Naive thymus-derived CD8-positive, alpha-beta T cell (primary cell): ENCODE data around the gene OR4C6. TPM values are rescaled to one million over a fixed set of nuclear protein-coding genes. Genes with fewer than 3 reads are reported as not detected.

ENCODE experiments used
- ATAC-seq, 2 donors: fragments of 150-1000 bp; cut with Tn5 transposase in 1 of 2; sonication (Bioruptor Pico), chemical (Tn5 transposase) in 1 of 2; 1 replicate in 1 of 2; 2 replicates in 1 of 2; pipeline ENCODE4 v1.10.0; 2021; ENCODE audit warnings: mild to moderate bottlenecking in 2 of 2, moderate library complexity in 2 of 2
- POLR2A ChIA-PET: fragments of 350-600 bp; sonication (Branson Sonifier 250); formaldehyde crosslinking; loops from one replicate; lab custom pipeline; 2021; ENCODE audit warnings: antibody characterized with exemption; lab: Charles Lee
- DNase-seq, 10 donors: peaks; one replicate each; pipeline versions ENCODE4 v3.0.0 to v3.0.0-alpha.2; 2020 to 2022
- H3K27ac Mint-ChIP-seq, 10 donors: one replicate each; pipeline ENCODE4 v1.8.0; 2020 to 2022; ENCODE audit warnings: mild to moderate bottlenecking in 10 of 10, mixed read lengths in 10 of 10, moderate library complexity in 4 of 10, inconsistent platforms in 1 of 10
- H3K27me3 Mint-ChIP-seq, 5 donors: one replicate each; pipeline ENCODE4 v1.8.0; 2021 to 2022; ENCODE audit warnings: mixed read lengths in 5 of 5
- H3K36me3 Mint-ChIP-seq, 3 donors: one replicate each; pipeline ENCODE4 v1.8.0; 2020 to 2022; ENCODE audit warnings: mixed read lengths in 3 of 3, mild to moderate bottlenecking in 2 of 3, inconsistent platforms in 1 of 3
- H3K4me1 Mint-ChIP-seq, 4 donors: one replicate each; pipeline ENCODE4 v1.8.0; 2021 to 2022; ENCODE audit warnings: mixed read lengths in 4 of 4
- H3K4me3 Mint-ChIP-seq, 10 donors: one replicate each; pipeline ENCODE4 v1.8.0; 2020 to 2022; ENCODE audit warnings: mild to moderate bottlenecking in 10 of 10, mixed read lengths in 10 of 10, moderate library complexity in 6 of 10, inconsistent platforms in 1 of 10
- H3K9me3 Mint-ChIP-seq, 9 donors: one replicate each; pipeline ENCODE4 v1.8.0; 2020 to 2022; ENCODE audit warnings: mixed read lengths in 9 of 9, mild to moderate bottlenecking in 3 of 9, inconsistent platforms in 1 of 9, moderate library complexity in 1 of 9
- polyA plus RNA-seq, 3 donors: library from polyadenylated mRNA; unstranded; fragments of 300-500 nt; fragmentation: Illumina TruSeq; gene quantifications; one replicate each; pipeline ENCODE4 v1.2.3, GENCODE V29; 2021
- total RNA-seq, 8 experiments: library from RNA in 2 of 8; stranded (reverse) in 2 of 8; gene quantifications; one replicate each; pipeline ENCODE4 v1.2.3 and lab custom pipeline; 2021 to 2026

OR4C6 gene
- total and polyA plus RNA-seq, 5 experiments from 2014 or later, result not detected

GRCh38 chr11:55714982-55715888 is 53.2 kb downstream of the OR4C6 start:
- peaks cover under 1 to 9% (median 6%) of the 10 kb centered on the region in 9 donors for H3K9me3 Mint-ChIP-seq
- no peak overlapping the region for H3K4me3 Mint-ChIP-seq
- H3K27ac Mint-ChIP-seq, result no peak overlapping the region
- DNase-seq, result no peak
- H3K27me3 Mint-ChIP-seq, result no peaks in the 10 kb centered on the region
- no peak for ATAC-seq
- no peaks in the 10 kb centered on the region for H3K36me3 Mint-ChIP-seq
- H3K4me1 Mint-ChIP-seq, result no peaks in the 10 kb centered on the region
- POLR2A ChIA-PET, result no interaction called here

Other genes with a start within 250 kb of the OR4C6 start
- gene OR4C15, start 107.7 kb upstream of the OR4C6 start, total RNA-seq, result not detected
- not detected for gene OR4C15, start 107.7 kb upstream of the OR4C6 start, polyA plus RNA-seq
- not detected for gene OR4C16, start 90.1 kb upstream of the OR4C6 start, total RNA-seq
- not detected for gene OR4C16, start 90.1 kb upstream of the OR4C6 start, polyA plus RNA-seq
- not detected for gene OR4C11, start 54.6 kb upstream of the OR4C6 start, total RNA-seq
- gene OR4C11, start 54.6 kb upstream of the OR4C6 start, polyA plus RNA-seq, result not detected
- gene OR4P4, start 27.1 kb upstream of the OR4C6 start, total RNA-seq, result not detected
- gene OR4P4, start 27.1 kb upstream of the OR4C6 start, polyA plus RNA-seq, result not detected
- gene OR4S2, start 13.9 kb upstream of the OR4C6 start, total RNA-seq, result not detected
- not detected for gene OR4S2, start 13.9 kb upstream of the OR4C6 start, polyA plus RNA-seq
- not detected for gene OR5D13, start 111.2 kb downstream of the OR4C6 start, total RNA-seq
- gene OR5D13, start 111.2 kb downstream of the OR4C6 start, polyA plus RNA-seq, result not detected
- gene OR5D14, start 133.4 kb downstream of the OR4C6 start, total RNA-seq, result not detected
- not detected for gene OR5D14, start 133.4 kb downstream of the OR4C6 start, polyA plus RNA-seq
- gene OR5L1, start 149.2 kb downstream of the OR4C6 start, total RNA-seq, result not detected
- gene OR5L1, start 149.2 kb downstream of the OR4C6 start, polyA plus RNA-seq, result not detected
- gene OR5D18, start 157.4 kb downstream of the OR4C6 start, total RNA-seq, result not detected
- not detected for gene OR5D18, start 157.4 kb downstream of the OR4C6 start, polyA plus RNA-seq
- not detected for gene OR5L2, start 165.0 kb downstream of the OR4C6 start, total RNA-seq
- not detected for gene OR5L2, start 165.0 kb downstream of the OR4C6 start, polyA plus RNA-seq
- gene OR5D16, start 176.6 kb downstream of the OR4C6 start, total RNA-seq, result not detected
- gene OR5D16, start 176.6 kb downstream of the OR4C6 start, polyA plus RNA-seq, result not detected
- not detected for gene TRIM51, start 221.1 kb downstream of the OR4C6 start, total RNA-seq
- not detected for gene TRIM51, start 221.1 kb downstream of the OR4C6 start, polyA plus RNA-seq